ENCODE measurements around the gene FEZ2. TPM values are rescaled to one million over a fixed set of nuclear protein-coding genes. Genes with fewer than 3 reads are reported as not detected.

FEZ2 gene
- total RNA-seq, 2 donors from 2014 or later, result 45.3 to 54.4 TPM

GRCh38 chr2:36567711-36568408, 30.1 kb downstream of the FEZ2 start:
- ATAC-seq, result peak; percentile 91
- no peak for DNase-seq
- intact Hi-C loops (cut with DNase I, micrococcal nuclease), result no loop called here

GRCh38 chr2:36566887-36567286, 31.1 kb downstream of the FEZ2 start:
- intact Hi-C loops (cut with DNase I, micrococcal nuclease), result no loop called here
- no peak for DNase-seq
- ATAC-seq, result no peak

GRCh38 chr2:36565712-36566111, 32.3 kb downstream of the FEZ2 start:
- ATAC-seq, result no peak
- intact Hi-C loops (cut with DNase I, micrococcal nuclease), result no loop called here
- no peak for DNase-seq

- no peak for DNase-seq
- ATAC-seq, result no peak
- intact Hi-C loops (cut with DNase I, micrococcal nuclease), result no loop called here
Observed at GRCh38 chr2:36564377-36564930, 33.5 kb downstream of the FEZ2 start.

GRCh38 chr2:36562973-36563532, 34.9 kb downstream of the FEZ2 start:
- intact Hi-C loops (cut with DNase I, micrococcal nuclease), result no loop called here
- ATAC-seq, result no peak
- DNase-seq, result no peak

- DNase-seq, result no peak
- no peak for ATAC-seq
- intact Hi-C loops (cut with DNase I, micrococcal nuclease), result no loop called here
Observed at GRCh38 chr2:36562240-36562639, 35.7 kb downstream of the FEZ2 start.

GRCh38 chr2:36561237-36561944, 36.6 kb downstream of the FEZ2 start:
- ATAC-seq (peak; percentile 98), DNase-seq (peak in 1 of 2 donors; percentile 39)
- intact Hi-C loops (cut with DNase I, micrococcal nuclease), result no loop called here

- ATAC-seq (peak; percentile 57), DNase-seq (no peak)
- intact Hi-C loops (cut with DNase I, micrococcal nuclease), result no loop called here
Observed at GRCh38 chr2:36560726-36561125, 37.2 kb downstream of the FEZ2 start.

GRCh38 chr2:36559221-36559942, 38.6 kb downstream of the FEZ2 start:
- intact Hi-C loops (cut with DNase I, micrococcal nuclease), result no loop called here
- no peak for ATAC-seq

GRCh38 chr2:36556842-36557241, 41.1 kb downstream of the FEZ2 start:
- ATAC-seq, result no peak
- intact Hi-C loops (cut with DNase I, micrococcal nuclease), result no loop called here
- no peak for DNase-seq

More at GRCh38 chr2:36559221-36559942, 38.6 kb downstream of the FEZ2 start:
- DNase-seq, result no peak

GRCh38 chr2:36555789-36556188, 42.2 kb downstream of the FEZ2 start:
- intact Hi-C loops (cut with DNase I, micrococcal nuclease), result no loop called here
- DNase-seq, result no peak

GRCh38 chr2:36554531-36554930, 43.4 kb downstream of the FEZ2 start:
- intact Hi-C loops (cut with DNase I, micrococcal nuclease), result no loop called here
- no peak for DNase-seq
- peak; percentile 23 for ATAC-seq

More at GRCh38 chr2:36555789-36556188, 42.2 kb downstream of the FEZ2 start:
- no peak for ATAC-seq

- intact Hi-C loops (cut with DNase I, micrococcal nuclease), result no loop called here
- ATAC-seq (peak; percentile 9), DNase-seq (no peak)
Observed at GRCh38 chr2:36553683-36554082, 44.3 kb downstream of the FEZ2 start.

GRCh38 chr2:36550006-36550405, 48.0 kb downstream of the FEZ2 start:
- DNase-seq (no peak), ATAC-seq (no peak)
- intact Hi-C loops (cut with DNase I, micrococcal nuclease), result no loop called here

- DNase-seq (no peak), ATAC-seq (no peak)
- intact Hi-C loops (cut with DNase I, micrococcal nuclease), result no loop called here
Observed at GRCh38 chr2:36549165-36549574, 48.8 kb downstream of the FEZ2 start.

- DNase-seq, result no peak
- intact Hi-C loops (cut with DNase I, micrococcal nuclease), result no loop called here
- ATAC-seq, result peak; percentile 29
Observed at GRCh38 chr2:36547906-36548305, 50.1 kb downstream of the FEZ2 start.

GRCh38 chr2:36545871-36546416, 52.0 kb downstream of the FEZ2 start:
- no peak for ATAC-seq
- intact Hi-C loops (cut with DNase I, micrococcal nuclease), result no loop called here
- DNase-seq, result no peak

- intact Hi-C loops (cut with DNase I, micrococcal nuclease), result no loop called here
Observed at GRCh38 chr2:36544638-36545338, 53.2 kb downstream of the FEZ2 start.

More at GRCh38 chr2:36544638-36545338, 53.2 kb downstream of the FEZ2 start:
- DNase-seq, result no peak
- ATAC-seq, result no peak
